Endothelial cell (in vitro differentiated cells): ENCODE measurements around the gene MYOM3. TPM values are rescaled to one million over a fixed set of nuclear protein-coding genes. Genes with fewer than 3 reads are reported as not detected.
"Not testable (repeated sequence)": the region's sequence is repeated elsewhere in the genome, so short reads cannot be mapped to it uniquely, and the experiment has no call there.

ENCODE experiments used
- DNase-seq: peaks from one replicate; pipeline ENCODE4 v3.0.0; 2021; ENCODE audit warnings: low spot score
- H3K27ac Mint-ChIP-seq: one replicate; pipeline ENCODE4 v1.8.0; 2021; ENCODE audit warnings: mixed read lengths, inconsistent platforms; ENCODE audit not compliant: unreplicated experiment
- H3K27me3 Mint-ChIP-seq: one replicate; pipeline ENCODE4 v1.8.0; 2021; ENCODE audit warnings: mild to moderate bottlenecking, moderate library complexity, mixed read lengths, inconsistent platforms; ENCODE audit not compliant: unreplicated experiment
- H3K36me3 Mint-ChIP-seq: one replicate; pipeline ENCODE4 v1.8.0; 2021; ENCODE audit warnings: mild to moderate bottlenecking, low read depth, mixed read lengths, inconsistent platforms; ENCODE audit not compliant: unreplicated experiment
- H3K4me1 Mint-ChIP-seq: one replicate; pipeline ENCODE4 v1.8.0; 2021; ENCODE audit warnings: mild to moderate bottlenecking, mixed read lengths, inconsistent platforms; ENCODE audit not compliant: unreplicated experiment
- H3K4me3 Mint-ChIP-seq: one replicate; pipeline ENCODE4 v1.8.0; 2021; ENCODE audit warnings: mild to moderate bottlenecking, mixed read lengths, inconsistent platforms; ENCODE audit not compliant: unreplicated experiment
- H3K9me3 Mint-ChIP-seq: one replicate; pipeline ENCODE4 v1.8.0; 2021; ENCODE audit warnings: mixed read lengths, inconsistent platforms; ENCODE audit not compliant: unreplicated experiment
- total RNA-seq: library from RNA; stranded (reverse); fragmentation: NEBNext Ultra II Directional; extraction: Animal tissue kit (Norgen Biotek cat#: 25700); gene quantifications from one replicate; pipeline ENCODE4 v1.2.1, GENCODE V29; 2021; ENCODE audit not compliant: unreplicated experiment
- TF ChIP-seq, protein P1 (sequence below): fragments of 200-600 bp; sonication (generic); IDR thresholded peaks from one replicate; pipeline ENCODE4 v1.5.0; 2021; ENCODE audit warnings: antibody characterized with exemption; ENCODE audit not compliant: unreplicated experiment

The MYOM3 gene
- total RNA-seq, 1 donor from 2014 or later = 0.59 TPM

DNA sequence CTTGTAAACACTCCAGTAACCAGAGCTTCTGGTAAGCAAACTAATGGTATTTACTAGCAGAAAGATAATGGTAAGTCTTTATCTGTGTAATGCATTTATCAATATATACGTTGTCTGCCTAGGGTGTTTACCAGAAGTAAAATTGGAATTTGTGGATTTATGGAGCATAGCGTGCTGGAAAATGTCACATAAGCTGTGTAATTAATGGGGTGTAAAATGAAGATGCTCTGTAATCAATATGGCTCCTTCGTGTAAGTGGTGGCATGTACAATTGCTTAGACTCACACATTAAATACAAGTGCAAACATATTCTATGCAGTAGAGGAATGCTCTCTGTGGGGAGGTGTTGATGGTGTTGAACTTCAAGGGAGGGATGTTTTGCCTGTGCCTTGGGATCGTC, 69.6 kb downstream of the MYOM3 start:
- Mint-ChIP-seq H3K27me3 (peaks cover 1% of the 10 kb centered on the region), H3K9me3 (no peaks in the 10 kb centered on the region), H3K4me1 (no peaks in the 10 kb centered on the region), H3K36me3 (no peaks in the 10 kb centered on the region), H3K27ac (no peak overlapping the region), H3K4me3 (no peak overlapping the region)
- no peak for DNase-seq
- TF ChIP-seq, protein P1, sequence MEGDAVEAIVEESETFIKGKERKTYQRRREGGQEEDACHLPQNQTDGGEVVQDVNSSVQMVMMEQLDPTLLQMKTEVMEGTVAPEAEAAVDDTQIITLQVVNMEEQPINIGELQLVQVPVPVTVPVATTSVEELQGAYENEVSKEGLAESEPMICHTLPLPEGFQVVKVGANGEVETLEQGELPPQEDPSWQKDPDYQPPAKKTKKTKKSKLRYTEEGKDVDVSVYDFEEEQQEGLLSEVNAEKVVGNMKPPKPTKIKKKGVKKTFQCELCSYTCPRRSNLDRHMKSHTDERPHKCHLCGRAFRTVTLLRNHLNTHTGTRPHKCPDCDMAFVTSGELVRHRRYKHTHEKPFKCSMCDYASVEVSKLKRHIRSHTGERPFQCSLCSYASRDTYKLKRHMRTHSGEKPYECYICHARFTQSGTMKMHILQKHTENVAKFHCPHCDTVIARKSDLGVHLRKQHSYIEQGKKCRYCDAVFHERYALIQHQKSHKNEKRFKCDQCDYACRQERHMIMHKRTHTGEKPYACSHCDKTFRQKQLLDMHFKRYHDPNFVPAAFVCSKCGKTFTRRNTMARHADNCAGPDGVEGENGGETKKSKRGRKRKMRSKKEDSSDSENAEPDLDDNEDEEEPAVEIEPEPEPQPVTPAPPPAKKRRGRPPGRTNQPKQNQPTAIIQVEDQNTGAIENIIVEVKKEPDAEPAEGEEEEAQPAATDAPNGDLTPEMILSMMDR = no peak

DNA sequence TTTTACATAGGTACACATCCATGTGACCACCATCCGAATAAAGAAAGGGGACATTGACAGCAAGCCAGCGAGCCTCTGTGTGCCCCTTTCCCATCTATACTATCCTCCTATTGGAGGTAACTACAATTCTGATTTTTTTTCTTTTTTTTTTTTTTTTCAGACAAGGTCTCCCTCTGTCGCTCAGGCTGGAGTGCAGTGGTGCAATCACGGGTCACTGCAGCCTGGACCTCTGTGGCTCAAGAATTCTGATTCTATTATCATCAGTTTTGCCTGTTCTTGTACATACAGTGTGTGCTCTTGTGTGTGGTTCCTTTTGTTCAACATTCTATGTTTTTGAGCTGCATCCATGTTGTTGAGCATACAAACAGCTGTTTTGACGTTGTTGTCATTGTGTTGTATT, 75.8 kb downstream of the MYOM3 start:
- Mint-ChIP-seq H3K4me1 (no peaks in the 10 kb centered on the region), H3K27ac (no peak overlapping the region), H3K27me3 (no peaks in the 10 kb centered on the region), H3K36me3 (no peaks in the 10 kb centered on the region), H3K4me3 (no peak overlapping the region), H3K9me3 (no peaks in the 10 kb centered on the region)
- TF ChIP-seq, protein P1 = no peak
- DNase-seq = no peak

DNA sequence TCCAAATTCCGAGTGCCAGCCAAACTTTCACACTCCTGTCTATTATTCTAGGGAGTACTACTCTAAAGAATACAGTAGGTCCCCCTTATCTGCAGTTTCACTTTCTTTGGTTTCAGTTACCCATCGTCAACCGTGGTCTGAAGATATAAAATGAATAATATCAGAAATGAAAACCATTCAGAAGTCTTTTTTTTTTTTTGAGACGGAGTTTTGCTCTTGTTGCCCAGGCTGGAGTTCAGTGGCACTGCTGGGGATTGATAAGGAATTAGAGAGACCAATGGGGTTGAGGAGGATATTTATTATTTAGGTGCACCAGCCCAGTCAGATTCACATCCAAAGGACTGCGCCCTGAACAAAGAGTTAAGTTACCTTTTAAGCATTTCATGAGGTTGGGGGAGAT, 79.0 kb downstream of the MYOM3 start:
- no peaks in the 10 kb centered on the region for H3K9me3 Mint-ChIP-seq
- H3K27ac Mint-ChIP-seq = no peak overlapping the region
- no peak overlapping the region for H3K4me3 Mint-ChIP-seq
- H3K27me3 Mint-ChIP-seq = peaks cover 1% of the 10 kb centered on the region
- H3K36me3 Mint-ChIP-seq = no peaks in the 10 kb centered on the region
- no peak for DNase-seq
- no peaks in the 10 kb centered on the region for H3K4me1 Mint-ChIP-seq
- TF ChIP-seq, protein P1 = no peak

DNA sequence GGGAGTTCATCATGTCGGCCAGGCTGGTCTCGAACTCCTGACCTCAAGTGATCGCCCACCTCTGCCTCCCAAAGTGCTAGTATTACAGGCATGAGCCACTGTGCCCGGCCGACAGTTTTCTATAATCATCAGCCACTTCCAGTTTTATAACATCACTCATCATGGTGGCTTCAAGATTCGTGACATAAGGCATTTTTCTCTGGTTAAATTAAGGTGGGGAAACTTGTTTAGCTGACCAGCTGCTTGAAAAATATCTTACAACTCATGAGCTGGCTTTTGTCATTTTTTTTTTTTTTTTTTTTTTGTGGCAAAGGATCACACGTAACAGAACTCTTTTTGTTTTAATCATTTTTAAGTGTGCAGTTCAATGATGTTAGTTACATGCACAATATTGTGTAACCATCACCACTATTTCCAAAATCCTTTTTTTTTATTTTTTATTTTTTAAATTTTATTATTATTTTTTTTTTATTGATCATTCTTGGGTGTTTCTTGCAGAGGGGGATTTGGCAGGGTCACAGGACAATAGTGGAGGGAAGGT, 80.9 kb downstream of the MYOM3 start:
- not testable (repeated sequence) for DNase-seq, H3K27me3 Mint-ChIP-seq, H3K9me3 Mint-ChIP-seq, H3K36me3 Mint-ChIP-seq, H3K4me3 Mint-ChIP-seq, H3K4me1 Mint-ChIP-seq, H3K27ac Mint-ChIP-seq

DNA sequence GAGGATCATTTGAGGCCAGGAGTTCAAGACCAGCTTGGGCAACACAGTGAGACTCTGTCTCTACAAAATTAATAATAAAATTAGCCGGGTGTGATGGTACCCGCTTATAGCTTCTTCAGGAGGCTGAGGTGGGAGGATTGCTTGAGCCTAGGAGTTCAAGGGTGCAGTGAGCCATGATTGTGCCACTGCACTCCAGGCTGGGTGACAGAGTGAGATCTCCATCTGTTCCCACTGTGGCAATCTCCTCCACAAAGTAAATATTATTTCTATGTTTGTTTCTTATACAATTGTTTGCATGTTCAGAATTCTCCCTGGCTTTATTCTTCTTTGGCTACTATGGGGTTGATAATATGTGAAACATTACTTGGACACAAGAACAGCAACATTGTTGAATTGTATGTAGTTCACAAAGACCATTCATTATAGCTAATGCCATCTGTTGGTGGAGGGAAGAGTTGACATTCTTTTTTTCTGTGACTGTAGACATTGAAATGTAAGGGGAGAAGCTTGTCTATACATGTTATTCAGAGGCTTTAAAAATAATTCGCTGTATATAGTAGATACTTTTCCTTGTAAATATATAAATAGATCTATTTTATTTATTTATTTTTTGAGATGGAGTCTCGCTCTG, 84.0 kb downstream of the MYOM3 start:
- no peaks in the 10 kb centered on the region for H3K36me3 Mint-ChIP-seq
- TF ChIP-seq, protein P1 = no peak
- DNase-seq = no peak
- no peaks in the 10 kb centered on the region for H3K9me3 Mint-ChIP-seq
- H3K27ac Mint-ChIP-seq = no peak overlapping the region
- H3K27me3 Mint-ChIP-seq = peaks cover 1% of the 10 kb centered on the region
- H3K4me3 Mint-ChIP-seq = no peak overlapping the region
- peaks cover 3% of the 10 kb centered on the region for H3K4me1 Mint-ChIP-seq
